ENCODE results near the gene CLRN2. TPM values are rescaled to one million over a fixed set of nuclear protein-coding genes. Genes with fewer than 3 reads are reported as not detected.

The CLRN2 gene
- total RNA-seq, 1 experiment from 2014 or later, result not detected

DNA sequence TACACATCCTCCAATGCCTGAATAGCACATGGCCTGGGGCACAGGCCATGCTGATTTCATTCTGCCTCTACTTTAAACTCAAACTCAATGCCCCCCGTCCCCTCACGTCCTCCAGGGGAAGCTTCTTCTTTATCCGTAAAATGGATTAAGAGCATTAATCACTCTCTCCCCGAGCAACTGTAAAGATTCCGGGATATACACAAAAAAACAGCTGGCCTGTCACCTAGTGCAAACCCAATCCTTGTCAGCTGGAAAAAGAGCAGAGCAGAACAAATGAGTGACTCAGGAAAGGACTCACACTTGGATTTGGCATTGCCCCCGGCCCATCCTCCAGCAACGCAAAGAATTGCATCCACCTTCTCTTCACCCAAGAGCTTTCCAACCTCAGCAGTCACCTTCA, 10.9 kb upstream of the CLRN2 start:
- Histone ChIP-seq H4K91ac (ENCODE audit: insufficient read length, low read depth, low read length) (no peak overlapping the region), H3K23me2 (ENCODE audit: insufficient read length, low read depth, low read length, poor library complexity, severe bottlenecking) (no peaks in the 10 kb centered on the region), H3K4me1 (ENCODE audit: insufficient read depth, low read length) (no peaks in the 10 kb centered on the region), H3K27ac (ENCODE audit: insufficient read length, low read depth, low read length) (no peak overlapping the region), H3K4ac (ENCODE audit: low read depth, low read length) (no peak overlapping the region), H2BK15ac (ENCODE audit: low read depth, low read length) (no peak overlapping the region), H4K5ac (ENCODE audit: insufficient read length, low read depth, low read length) (no peak overlapping the region), H2BK20ac (ENCODE audit: low read depth, low read length, poor library complexity, severe bottlenecking) (no peak overlapping the region), H3K14ac (ENCODE audit: insufficient read depth, low read length) (no peak overlapping the region), H3T11ph (ENCODE audit: low read length) (no peak overlapping the region), H3K56ac (ENCODE audit: insufficient read length, low read depth, low read length) (no peak overlapping the region), H3K79me2 (ENCODE audit: insufficient read depth, low read length) (no peaks in the 10 kb centered on the region), H2AFZ (ENCODE audit: low read length) (no peak overlapping the region), H3K4me2 (ENCODE audit: insufficient read depth, insufficient read length, low read length) (no peak overlapping the region), H2AK5ac (ENCODE audit: insufficient read length, low read length) (no peak overlapping the region), H3K79me1 (ENCODE audit: insufficient read depth, low read depth, low read length, poor library complexity, severe bottlenecking) (no peaks in the 10 kb centered on the region), H3K18ac (ENCODE audit: insufficient read length, low read depth, low read length) (no peak overlapping the region), H3K9me3 (ENCODE audit: control insufficient read depth, low read depth, low read length) (no peaks in the 10 kb centered on the region), H3K23ac (ENCODE audit: insufficient read length, low read depth, low read length) (no peak overlapping the region), H3K27me3 (ENCODE audit: insufficient read depth, low read length) (no peaks in the 10 kb centered on the region), H4K8ac (replicated peaks; ENCODE audit: insufficient read length, low read depth, low read length) (no peak overlapping the region), H2BK120ac (ENCODE audit: low read depth, low read length, poor library complexity, severe bottlenecking) (no peak overlapping the region), H2BK5ac (ENCODE audit: insufficient read length, low read length) (no peak overlapping the region), H2BK12ac (ENCODE audit: insufficient read length, low read depth, low read length) (no peak overlapping the region), H4K20me1 (ENCODE audit: control insufficient read depth, insufficient read depth, insufficient read length) (no peaks in the 10 kb centered on the region), H3K9ac (ENCODE audit: extremely low read depth, insufficient read length, low read length) (no peak overlapping the region)
- no peak for DNase-seq
- Mint-ChIP-seq H3K27ac (no peak overlapping the region), H3K9me3 (no peaks in the 10 kb centered on the region), H3K4me3 (no peak overlapping the region), H3K27me3 (ENCODE audit: low read depth) (no peaks in the 10 kb centered on the region), H3K4me1 (no peaks in the 10 kb centered on the region), H3K36me3 (ENCODE audit: insufficient read depth in 1 of 3, low read depth in 3 of 3) (peaks cover 3 to 33% (median 13%) of the 10 kb centered on the region in 3 experiments; a peak in 5 of 7 replicates)
- no CpG with 5 or more reads among the region's 7 CpGs for WGBS (ENCODE audit: extremely low coverage, insufficient read length, low lambda C conversion rate)
- TF ChIP-seq, protein P1, sequence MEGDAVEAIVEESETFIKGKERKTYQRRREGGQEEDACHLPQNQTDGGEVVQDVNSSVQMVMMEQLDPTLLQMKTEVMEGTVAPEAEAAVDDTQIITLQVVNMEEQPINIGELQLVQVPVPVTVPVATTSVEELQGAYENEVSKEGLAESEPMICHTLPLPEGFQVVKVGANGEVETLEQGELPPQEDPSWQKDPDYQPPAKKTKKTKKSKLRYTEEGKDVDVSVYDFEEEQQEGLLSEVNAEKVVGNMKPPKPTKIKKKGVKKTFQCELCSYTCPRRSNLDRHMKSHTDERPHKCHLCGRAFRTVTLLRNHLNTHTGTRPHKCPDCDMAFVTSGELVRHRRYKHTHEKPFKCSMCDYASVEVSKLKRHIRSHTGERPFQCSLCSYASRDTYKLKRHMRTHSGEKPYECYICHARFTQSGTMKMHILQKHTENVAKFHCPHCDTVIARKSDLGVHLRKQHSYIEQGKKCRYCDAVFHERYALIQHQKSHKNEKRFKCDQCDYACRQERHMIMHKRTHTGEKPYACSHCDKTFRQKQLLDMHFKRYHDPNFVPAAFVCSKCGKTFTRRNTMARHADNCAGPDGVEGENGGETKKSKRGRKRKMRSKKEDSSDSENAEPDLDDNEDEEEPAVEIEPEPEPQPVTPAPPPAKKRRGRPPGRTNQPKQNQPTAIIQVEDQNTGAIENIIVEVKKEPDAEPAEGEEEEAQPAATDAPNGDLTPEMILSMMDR (conservative IDR thresholded peaks at IDR 0.05), result no peak

Measured in H9 (cell line).